Hepatocyte (in vitro differentiated cells): ENCODE results near the gene WDR88. TPM values are rescaled to one million over a fixed set of nuclear protein-coding genes. Genes with fewer than 3 reads are reported as not detected.

Experiments
- DNase-seq: peaks from one replicate; pipeline ENCODE4 v3.0.0-alpha.2; 2016; ENCODE audit warnings: low spot score
- H2AFZ ChIP-seq: fragments of 200-600 bp; sonication (generic); 2 replicates; pipeline ENCODE4 v1.6.0; 2016; ENCODE audit warnings: antibody characterized with exemption, mild to moderate bottlenecking
- H3K27ac ChIP-seq: fragments of 200-600 bp; sonication (generic); 2 replicates; pipeline ENCODE4 v1.5.1; 2016; ENCODE audit warnings: mild to moderate bottlenecking
- H3K27me3 ChIP-seq: fragments of 200-600 bp; sonication (generic); 2 replicates; pipeline ENCODE4 v1.6.1; 2016
- H3K36me3 ChIP-seq: fragments of 200-600 bp; sonication (generic); replicated peaks from 2 replicates; pipeline ENCODE4 v1.5.1; 2016; ENCODE audit warnings: low read depth; ENCODE audit not compliant: insufficient read depth
- H3K4me1 ChIP-seq: fragments of 200-600 bp; sonication (generic); 2 replicates; pipeline ENCODE4 v1.5.1; 2016; ENCODE audit warnings: mild to moderate bottlenecking, moderate library complexity; ENCODE audit not compliant: insufficient read depth
- H3K4me2 ChIP-seq: fragments of 200-600 bp; sonication (generic); 2 replicates; pipeline ENCODE4 v1.6.0; 2016
- H3K4me3 ChIP-seq: fragments of 200-600 bp; sonication (generic); 2 replicates; pipeline ENCODE4 v1.5.1; 2016; ENCODE audit warnings: mild to moderate bottlenecking
- H3K79me2 ChIP-seq: fragments of 200-600 bp; sonication (generic); 2 replicates; pipeline ENCODE4 v1.6.0; 2017; ENCODE audit warnings: mild to moderate bottlenecking
- H3K9me2 ChIP-seq: fragments of 200-600 bp; sonication (generic); replicated peaks from 2 replicates; pipeline ENCODE4 v1.6.0; 2017; ENCODE audit warnings: mild to moderate bottlenecking; ENCODE audit not compliant: insufficient read depth
- H3K9me3 ChIP-seq: fragments of 200-600 bp; sonication (generic); 2 replicates; pipeline ENCODE4 v1.5.1; 2016; ENCODE audit warnings: low read depth, mild to moderate bottlenecking
- H4K20me1 ChIP-seq: fragments of 200-600 bp; sonication (generic); 2 replicates; pipeline ENCODE4 v1.6.0; 2016; ENCODE audit warnings: mild to moderate bottlenecking; ENCODE audit not compliant: insufficient read depth, poor library complexity, severe bottlenecking
- EZH2 ChIP-seq: fragments of 200-600 bp; sonication (generic); IDR thresholded peaks from 2 replicates; pipeline ENCODE4 v1.6.1; 2016; ENCODE audit warnings: antibody characterized with exemption, mild to moderate bottlenecking, borderline replicate concordance
- EZH2phosphoT487 ChIP-seq: fragments of 200-600 bp; sonication (generic); IDR thresholded peaks from one replicate; pipeline ENCODE4 v1.6.1; 2018; ENCODE audit warnings: antibody characterized with exemption, mild to moderate bottlenecking, low read depth, moderate library complexity; ENCODE audit not compliant: unreplicated experiment, severe bottlenecking
- WGBS: methylation state at CpG from one replicate; pipeline ENCODE4 v1.1.6; 2016; ENCODE audit warnings: low lambda C conversion rate; ENCODE audit errors: missing lambda C conversion rate; 5-methylcytosine and 5-hydroxymethylcytosine counted together
- polyA plus RNA-seq: library from polyadenylated mRNA; unstranded; fragments of >200 nt; fragmentation: Nextera tagmentation; extraction: Ambion mirVana; gene quantifications from 2 replicates; pipeline ENCODE4 v1.2.1, GENCODE V29; 2016
- total RNA-seq: library from RNA; depleted of rRNA; stranded (reverse); fragments of >200 nt; gene quantifications from 2 replicates; pipeline ENCODE4 v1.2.3, GENCODE V29; 2014
- TF ChIP-seq, protein P1 (sequence below): fragments of 200-600 bp; sonication (generic); IDR thresholded peaks from 2 replicates; pipeline ENCODE4 v1.5.1; 2016; ENCODE audit warnings: antibody characterized with exemption, mild to moderate bottlenecking; ENCODE audit not compliant: poor library complexity

WDR88 gene
- total and polyA plus RNA-seq, 2 experiments from 2014 or later = 0.11 TPM; not detected in 1

DNA sequence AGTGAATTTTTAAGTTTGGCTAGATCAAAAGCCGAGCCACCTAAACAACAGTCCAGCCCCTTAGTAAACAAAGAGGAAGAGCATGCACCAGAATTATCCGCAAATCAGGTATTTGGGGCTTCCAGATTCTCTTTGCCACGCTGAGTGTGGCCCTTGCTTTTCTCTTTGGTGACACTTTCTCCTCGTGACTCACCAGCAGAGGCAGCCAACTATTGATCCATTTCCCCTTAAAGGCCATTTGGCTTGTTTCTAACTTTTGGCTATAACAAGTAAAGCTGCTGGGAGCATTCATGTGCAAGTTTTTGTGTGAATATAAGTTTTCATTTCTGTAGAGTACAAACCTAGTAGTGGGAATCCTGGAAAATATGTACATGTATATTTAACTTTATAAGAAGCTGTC is 17.6 kb upstream of the WDR88 start:
- Histone ChIP-seq H3K4me3 (no peak overlapping the region), H3K36me3 (peaks cover 4% of the 10 kb centered on the region), H3K27ac (no peak overlapping the region), H3K79me2 (no peaks in the 10 kb centered on the region), H2AFZ (no peak overlapping the region), H3K9me2 (no peaks in the 10 kb centered on the region), H4K20me1 (no peaks in the 10 kb centered on the region), H3K9me3 (no peaks in the 10 kb centered on the region), H3K4me1 (no peaks in the 10 kb centered on the region), H3K27me3 (no peaks in the 10 kb centered on the region), H3K4me2 (no peak overlapping the region)
- no peak for DNase-seq
- WGBS = 94% methylated on average over 4 of the region's 4 CpGs
- TF ChIP-seq, protein P1, sequence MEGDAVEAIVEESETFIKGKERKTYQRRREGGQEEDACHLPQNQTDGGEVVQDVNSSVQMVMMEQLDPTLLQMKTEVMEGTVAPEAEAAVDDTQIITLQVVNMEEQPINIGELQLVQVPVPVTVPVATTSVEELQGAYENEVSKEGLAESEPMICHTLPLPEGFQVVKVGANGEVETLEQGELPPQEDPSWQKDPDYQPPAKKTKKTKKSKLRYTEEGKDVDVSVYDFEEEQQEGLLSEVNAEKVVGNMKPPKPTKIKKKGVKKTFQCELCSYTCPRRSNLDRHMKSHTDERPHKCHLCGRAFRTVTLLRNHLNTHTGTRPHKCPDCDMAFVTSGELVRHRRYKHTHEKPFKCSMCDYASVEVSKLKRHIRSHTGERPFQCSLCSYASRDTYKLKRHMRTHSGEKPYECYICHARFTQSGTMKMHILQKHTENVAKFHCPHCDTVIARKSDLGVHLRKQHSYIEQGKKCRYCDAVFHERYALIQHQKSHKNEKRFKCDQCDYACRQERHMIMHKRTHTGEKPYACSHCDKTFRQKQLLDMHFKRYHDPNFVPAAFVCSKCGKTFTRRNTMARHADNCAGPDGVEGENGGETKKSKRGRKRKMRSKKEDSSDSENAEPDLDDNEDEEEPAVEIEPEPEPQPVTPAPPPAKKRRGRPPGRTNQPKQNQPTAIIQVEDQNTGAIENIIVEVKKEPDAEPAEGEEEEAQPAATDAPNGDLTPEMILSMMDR = no peak
- TF ChIP-seq EZH2phosphoT487 (no peak), EZH2 (no peak)

DNA sequence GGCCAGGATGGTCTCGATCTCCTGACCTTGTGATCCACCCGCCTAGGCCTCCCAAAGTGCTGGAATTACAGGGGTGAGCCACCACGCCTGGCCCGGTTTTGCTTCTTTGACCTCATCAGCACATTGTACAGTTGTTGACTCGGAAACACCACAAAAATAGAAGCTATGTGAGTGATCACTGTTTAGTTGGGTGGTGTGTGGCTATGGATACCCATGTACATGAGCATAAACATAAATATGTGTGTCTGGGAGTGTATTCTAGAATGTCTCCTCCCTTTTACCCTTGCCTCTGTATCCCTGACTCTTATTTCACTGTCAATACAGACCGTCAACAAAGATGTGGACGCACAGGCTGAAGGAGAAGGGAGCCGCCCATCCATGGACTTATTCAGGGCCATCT is 14.4 kb upstream of the WDR88 start:
- no peak for TF ChIP-seq EZH2
- no peak overlapping the region for H2AFZ ChIP-seq
- H3K4me3 ChIP-seq = no peak overlapping the region
- no peak overlapping the region for H3K27ac ChIP-seq
- no peaks in the 10 kb centered on the region for H3K79me2 ChIP-seq
- DNase-seq = no peak
- no peaks in the 10 kb centered on the region for H3K9me2 ChIP-seq
- no peaks in the 10 kb centered on the region for H3K36me3 ChIP-seq
- 95% methylated on average over 8 of the region's 8 CpGs for WGBS
- no peaks in the 10 kb centered on the region for H4K20me1 ChIP-seq
- no peaks in the 10 kb centered on the region for H3K9me3 ChIP-seq
- no peaks in the 10 kb centered on the region for H3K27me3 ChIP-seq
- H3K4me2 ChIP-seq = no peak overlapping the region
- H3K4me1 ChIP-seq = no peaks in the 10 kb centered on the region

DNA sequence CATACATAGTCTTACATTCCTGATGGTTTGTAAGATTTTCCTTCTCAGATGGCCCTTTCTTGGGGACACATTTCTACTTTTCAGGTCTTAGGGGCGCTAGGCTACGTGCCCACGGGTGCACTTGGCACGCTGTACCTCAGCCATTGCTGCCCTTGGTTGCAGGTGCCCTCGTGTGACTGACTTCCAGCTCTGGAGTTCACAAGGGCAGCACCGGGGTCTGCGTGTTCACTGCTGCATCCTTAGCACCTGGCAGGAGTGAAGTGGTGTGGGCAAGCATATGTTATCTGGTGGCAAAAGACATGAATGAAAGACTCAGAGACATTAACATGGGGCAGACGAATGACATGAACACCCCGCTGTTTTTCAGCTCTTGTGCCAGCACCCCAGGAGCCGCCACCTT is 13.3 kb upstream of the WDR88 start:
- TF ChIP-seq EZH2 (no peak), EZH2phosphoT487 (no peak)
- WGBS = 97% methylated on average over 10 of the region's 10 CpGs
- Histone ChIP-seq H3K4me3 (no peak overlapping the region), H3K9me2 (no peaks in the 10 kb centered on the region), H3K27ac (no peak overlapping the region), H3K79me2 (no peaks in the 10 kb centered on the region), H3K4me1 (no peaks in the 10 kb centered on the region), H2AFZ (no peak overlapping the region), H4K20me1 (no peaks in the 10 kb centered on the region), H3K27me3 (no peaks in the 10 kb centered on the region), H3K36me3 (no peaks in the 10 kb centered on the region), H3K9me3 (no peaks in the 10 kb centered on the region), H3K4me2 (no peak overlapping the region)
- DNase-seq = no peak

DNA sequence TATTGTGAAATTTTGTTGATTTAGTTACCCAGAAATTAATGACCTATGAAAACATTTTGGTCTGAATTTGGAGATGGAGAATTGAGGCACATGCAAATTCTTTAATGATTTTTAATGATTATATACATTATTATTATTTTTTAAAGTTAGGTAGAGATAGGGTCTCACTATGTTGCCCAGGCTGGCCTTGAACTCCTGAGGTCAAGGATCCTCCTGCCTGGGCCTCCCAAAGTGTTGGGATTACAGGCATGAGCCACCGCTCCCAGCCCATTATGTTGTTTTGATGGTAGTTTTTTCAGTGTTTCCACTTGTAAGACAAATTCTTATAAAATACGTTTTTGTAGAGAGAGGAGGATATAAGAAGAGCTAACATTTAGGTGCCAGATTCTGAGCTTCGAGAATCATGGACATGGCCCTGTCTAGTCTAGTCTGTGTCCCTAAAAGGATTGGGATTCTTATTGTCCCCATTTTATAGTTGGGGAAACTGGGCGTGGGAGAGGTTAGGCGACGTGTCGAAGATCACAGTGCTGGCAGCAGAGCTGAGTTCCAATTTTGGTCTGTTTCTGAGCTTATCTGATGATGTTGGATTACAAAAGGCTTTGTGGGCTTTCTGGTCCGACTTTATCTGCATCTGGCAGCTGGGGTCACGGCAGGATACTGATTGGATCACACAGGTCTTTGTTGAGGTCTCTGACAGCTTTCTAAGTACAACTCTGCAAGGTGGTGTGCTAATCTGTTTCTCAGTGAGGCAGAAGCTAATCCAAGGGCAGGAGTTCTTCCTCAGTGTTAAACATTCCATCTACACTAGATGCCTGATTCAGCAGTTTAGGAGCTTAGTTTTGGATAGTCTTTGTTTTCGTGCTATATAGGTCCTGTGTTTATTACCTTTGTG is 7.5 kb upstream of the WDR88 start:
- no peaks in the 10 kb centered on the region for H3K9me2 ChIP-seq
- H3K9me3 ChIP-seq = no peaks in the 10 kb centered on the region
- no peak overlapping the region for H3K27ac ChIP-seq
- H3K4me2 ChIP-seq = no peak overlapping the region
- no peaks in the 10 kb centered on the region for H4K20me1 ChIP-seq
- no peaks in the 10 kb centered on the region for H3K36me3 ChIP-seq
- DNase-seq = no peak
- no peaks in the 10 kb centered on the region for H3K27me3 ChIP-seq
- WGBS = 70% methylated on average over 10 of the region's 10 CpGs
- TF ChIP-seq EZH2 = no peak
- TF ChIP-seq, protein P1 = no peak
- no peak for TF ChIP-seq EZH2phosphoT487
- no peak overlapping the region for H2AFZ ChIP-seq
- H3K4me3 ChIP-seq = no peak overlapping the region
- no peaks in the 10 kb centered on the region for H3K79me2 ChIP-seq
- no peaks in the 10 kb centered on the region for H3K4me1 ChIP-seq
